ENCODE measurements around the gene DNM3.

DNM3 gene

GRCh38 chr1:171995573-171995972 lies 154.3 kb downstream of the DNM3 start:
- no peak overlapping the region for H3K4me3 ChIP-seq (ENCODE audit: low read depth, low read length)
- no peak for TF ChIP-seq POLR2A (IDR thresholded peaks at IDR 0.05; ENCODE audit: extremely low read depth, insufficient read length)
- no peak for TF ChIP-seq MAX (IDR thresholded peaks at IDR 0.05; ENCODE audit: low read depth, low read length)
- no peak for TF ChIP-seq CTCF (IDR thresholded peaks at IDR 0.05; ENCODE audit: low read depth, low read length)
- TF ChIP-seq MYC (IDR thresholded peaks at IDR 0.05; ENCODE audit: low read depth, low read length): no peak
- no peak for DNase-seq (ENCODE audit: low read depth)

GRCh38 chr1:171997936-171998335 lies 156.6 kb downstream of the DNM3 start:
- no peak for DNase-seq (ENCODE audit: low read depth)
- TF ChIP-seq MAX (IDR thresholded peaks at IDR 0.05; ENCODE audit: low read depth, low read length) (no peak), CTCF (IDR thresholded peaks at IDR 0.05; ENCODE audit: low read depth, low read length) (no peak), POLR2A (IDR thresholded peaks at IDR 0.05; ENCODE audit: extremely low read depth, insufficient read length) (no peak), MYC (IDR thresholded peaks at IDR 0.05; ENCODE audit: low read depth, low read length) (no peak)
- no peak overlapping the region for H3K4me3 ChIP-seq (ENCODE audit: low read depth, low read length)

GRCh38 chr1:171998711-171999110 lies 157.4 kb downstream of the DNM3 start:
- no peak overlapping the region for H3K4me3 ChIP-seq (ENCODE audit: low read depth, low read length)
- DNase-seq (ENCODE audit: low read depth): no peak
- TF ChIP-seq CTCF (IDR thresholded peaks at IDR 0.05; ENCODE audit: low read depth, low read length): no peak
- TF ChIP-seq MYC (IDR thresholded peaks at IDR 0.05; ENCODE audit: low read depth, low read length): no peak
- TF ChIP-seq MAX (IDR thresholded peaks at IDR 0.05; ENCODE audit: low read depth, low read length): no peak
- no peak for TF ChIP-seq POLR2A (IDR thresholded peaks at IDR 0.05; ENCODE audit: extremely low read depth, insufficient read length)

GRCh38 chr1:171999756-172000155 lies 158.5 kb downstream of the DNM3 start:
- H3K4me3 ChIP-seq (ENCODE audit: low read depth, low read length): no peak overlapping the region
- TF ChIP-seq CTCF (IDR thresholded peaks at IDR 0.05; ENCODE audit: low read depth, low read length) (no peak), MYC (IDR thresholded peaks at IDR 0.05; ENCODE audit: low read depth, low read length) (no peak), POLR2A (IDR thresholded peaks at IDR 0.05; ENCODE audit: extremely low read depth, insufficient read length) (no peak), MAX (IDR thresholded peaks at IDR 0.05; ENCODE audit: low read depth, low read length) (no peak)
- DNase-seq (ENCODE audit: low read depth): no peak

- DNase-seq (ENCODE audit: low read depth): no peak
- no peak for TF ChIP-seq MYC (IDR thresholded peaks at IDR 0.05; ENCODE audit: low read depth, low read length)
- H3K4me3 ChIP-seq (ENCODE audit: low read depth, low read length): no peak overlapping the region
These were observed 160.0 kb downstream of the DNM3 start for GRCh38 chr1:172001288-172001687.

GRCh38 chr1:172002725-172003345 lies 161.5 kb downstream of the DNM3 start:
- DNase-seq (ENCODE audit: low read depth): peak; percentile 52
- no peak overlapping the region for H3K4me3 ChIP-seq (ENCODE audit: low read depth, low read length)
- peak; percentile 60 for TF ChIP-seq CTCF (IDR thresholded peaks at IDR 0.05; ENCODE audit: low read depth, low read length)
- TF ChIP-seq MAX (IDR thresholded peaks at IDR 0.05; ENCODE audit: low read depth, low read length): no peak
